HK-2 (cell line): ENCODE measurements around the gene TBC1D3B.
"Not testable (repeated sequence)": the region's sequence is repeated elsewhere in the genome, so short reads cannot be mapped to it uniquely, and the experiment has no call there.

Experiments used
- DNase-seq: peaks from one replicate; pipeline ENCODE4 v3.0.0-alpha.2; 2018; ENCODE audit not compliant: unreplicated experiment

TBC1D3B gene

GRCh38 chr17:36176536-36176935, at the start of gene TBC1D3B:
Gene TBC1D3B, minus strand, starts transcription at chr17:36176636. Its CDS starts 1,586 bp downstream, at chr17:36175050.
- not testable (repeated sequence) for DNase-seq

GRCh38 chr17:36222967-36223366, 46.5 kb upstream of the TBC1D3B start:
- not testable (repeated sequence) for DNase-seq

GRCh38 chr17:36221581-36222100, 45.2 kb upstream of the TBC1D3B start:
- not testable (repeated sequence) for DNase-seq

GRCh38 chr17:36220737-36221580, 44.5 kb upstream of the TBC1D3B start:
- not testable (repeated sequence) for DNase-seq

GRCh38 chr17:36219556-36219955, 43.1 kb upstream of the TBC1D3B start:
- DNase-seq: not testable (repeated sequence)

- not testable (repeated sequence) for DNase-seq
Measured at GRCh38 chr17:36215406-36216308, 39.2 kb upstream of the TBC1D3B start.

GRCh38 chr17:36214918-36215317, 38.5 kb upstream of the TBC1D3B start:
- no peak for DNase-seq

- DNase-seq: no peak
Measured at GRCh38 chr17:36213695-36214094, 37.3 kb upstream of the TBC1D3B start.

- DNase-seq: no peak
Measured at GRCh38 chr17:36212966-36213365, 36.5 kb upstream of the TBC1D3B start.

GRCh38 chr17:36212272-36212605, 35.8 kb upstream of the TBC1D3B start:
- no peak for DNase-seq

GRCh38 chr17:36211484-36212271, 35.2 kb upstream of the TBC1D3B start:
- not testable (repeated sequence) for DNase-seq

GRCh38 chr17:36210439-36211211, 34.2 kb upstream of the TBC1D3B start, which contains the start of gene CCL4L2:
Gene CCL4L2, plus strand, starts transcription at chr17:36211063.
- not testable (repeated sequence) for DNase-seq

- DNase-seq: no peak
Measured at GRCh38 chr17:36209575-36209974, 33.1 kb upstream of the TBC1D3B start.

GRCh38 chr17:36207383-36207782, 30.9 kb upstream of the TBC1D3B start:
- DNase-seq: not testable (repeated sequence)

- DNase-seq: not testable (repeated sequence)
Measured at GRCh38 chr17:36206486-36206821, 30.0 kb upstream of the TBC1D3B start.

- DNase-seq: no peak
Measured at GRCh38 chr17:36205637-36206485, 29.4 kb upstream of the TBC1D3B start.

- no peak for DNase-seq
Measured at GRCh38 chr17:36204724-36205500, 28.5 kb upstream of the TBC1D3B start.

- DNase-seq: no peak
Measured at GRCh38 chr17:36203335-36203734, 26.9 kb upstream of the TBC1D3B start.

GRCh38 chr17:36201506-36201905, 25.1 kb upstream of the TBC1D3B start:
- not testable (repeated sequence) for DNase-seq
